Astrocyte of the spinal cord (primary cell): Measurements from ENCODE around the gene SLX9.
"Not testable (repeated sequence)": the region's sequence is repeated elsewhere in the genome, so short reads cannot be mapped to it uniquely, and the experiment has no call there.

Experiments used
- DNase-seq: peaks from one replicate; pipeline ENCODE4 v3.0.0; 2011; ENCODE audit warnings: low read depth, low spot score
- H3K4me3 ChIP-seq: 2 replicates; pipeline ENCODE4 v1.5.1; 2011; ENCODE audit warnings: low read depth, mild to moderate bottlenecking, low read length, moderate library complexity
- CTCF ChIP-seq: IDR thresholded peaks from 2 replicates; pipeline ENCODE4 v1.5.1; 2012; ENCODE audit warnings: low read depth, mild to moderate bottlenecking, low read length, inconsistent platforms
- in situ Hi-C: cut with HindIII; loops from 2 replicates; pipeline ENCODE4 v1.10.0; 2017; ENCODE audit warnings: low sequenced_read_pairs

SLX9 gene

GRCh38 chr21:44973598-44973997, 33.8 kb downstream of the SLX9 start:
- in situ Hi-C loops: no loop called here
- H3K4me3 ChIP-seq: no peak overlapping the region
- TF ChIP-seq CTCF: no peak
- no peak for DNase-seq

GRCh38 chr21:44974676-44975075, 34.8 kb downstream of the SLX9 start:
- TF ChIP-seq CTCF: no peak
- in situ Hi-C loops: no loop called here
- H3K4me3 ChIP-seq: no peak overlapping the region
- DNase-seq: no peak

- no peak for TF ChIP-seq CTCF
- no peak for DNase-seq
- no peak overlapping the region for H3K4me3 ChIP-seq
- in situ Hi-C loops: no loop called here
Observed at GRCh38 chr21:44975720-44976555, 36.1 kb downstream of the SLX9 start.

- peak; percentile 38 for TF ChIP-seq CTCF
Observed at GRCh38 chr21:44976556-44977393, 36.9 kb downstream of the SLX9 start.

GRCh38 chr21:44977616-44978340, 37.9 kb downstream of the SLX9 start:
- in situ Hi-C loops: no loop called here
- H3K4me3 ChIP-seq: no peak overlapping the region
- no peak for DNase-seq
- no peak for TF ChIP-seq CTCF

More at GRCh38 chr21:44976556-44977393, 36.9 kb downstream of the SLX9 start:
- in situ Hi-C loops, DNase-seq, H3K4me3 ChIP-seq: not testable (repeated sequence)

- in situ Hi-C loops: no loop called here
- H3K4me3 ChIP-seq: no peak overlapping the region
- no peak for DNase-seq
- TF ChIP-seq CTCF: no peak
Observed at GRCh38 chr21:44979687-44980561, 40.1 kb downstream of the SLX9 start.
